Testis (tissue), 2 donors: ENCODE results near the gene ANO10.

Experiments used
- POLR2A ChIP-seq: fragments of 450-650 bp; IDR thresholded peaks from one replicate; pipeline ENCODE4 v1.6.1; 2017; ENCODE audit warnings: antibody characterized with exemption, mild to moderate bottlenecking, moderate library complexity
- TF ChIP-seq, protein P1 (sequence below), 3 experiments: fragments of 450-650 bp in 2 of 3; fragments of 200-600 bp in 1 of 3; sonication (generic) in 1 of 3; IDR thresholded peaks; one replicate each; pipeline ENCODE4 v1.5.1; 2016 to 2019; ENCODE audit warnings: antibody characterized with exemption in 3 of 3, mild to moderate bottlenecking in 2 of 3, moderate library complexity in 1 of 3

GRCh38 chr3:43613976-43614375, 7.8 kb downstream of the ANO10 start:
- TF ChIP-seq, protein P1, sequence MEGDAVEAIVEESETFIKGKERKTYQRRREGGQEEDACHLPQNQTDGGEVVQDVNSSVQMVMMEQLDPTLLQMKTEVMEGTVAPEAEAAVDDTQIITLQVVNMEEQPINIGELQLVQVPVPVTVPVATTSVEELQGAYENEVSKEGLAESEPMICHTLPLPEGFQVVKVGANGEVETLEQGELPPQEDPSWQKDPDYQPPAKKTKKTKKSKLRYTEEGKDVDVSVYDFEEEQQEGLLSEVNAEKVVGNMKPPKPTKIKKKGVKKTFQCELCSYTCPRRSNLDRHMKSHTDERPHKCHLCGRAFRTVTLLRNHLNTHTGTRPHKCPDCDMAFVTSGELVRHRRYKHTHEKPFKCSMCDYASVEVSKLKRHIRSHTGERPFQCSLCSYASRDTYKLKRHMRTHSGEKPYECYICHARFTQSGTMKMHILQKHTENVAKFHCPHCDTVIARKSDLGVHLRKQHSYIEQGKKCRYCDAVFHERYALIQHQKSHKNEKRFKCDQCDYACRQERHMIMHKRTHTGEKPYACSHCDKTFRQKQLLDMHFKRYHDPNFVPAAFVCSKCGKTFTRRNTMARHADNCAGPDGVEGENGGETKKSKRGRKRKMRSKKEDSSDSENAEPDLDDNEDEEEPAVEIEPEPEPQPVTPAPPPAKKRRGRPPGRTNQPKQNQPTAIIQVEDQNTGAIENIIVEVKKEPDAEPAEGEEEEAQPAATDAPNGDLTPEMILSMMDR (IDR thresholded peaks at IDR 0.05), result no peak
- TF ChIP-seq POLR2A, result no peak
